Measurements from ENCODE around the gene PDE1C.

DNA sequence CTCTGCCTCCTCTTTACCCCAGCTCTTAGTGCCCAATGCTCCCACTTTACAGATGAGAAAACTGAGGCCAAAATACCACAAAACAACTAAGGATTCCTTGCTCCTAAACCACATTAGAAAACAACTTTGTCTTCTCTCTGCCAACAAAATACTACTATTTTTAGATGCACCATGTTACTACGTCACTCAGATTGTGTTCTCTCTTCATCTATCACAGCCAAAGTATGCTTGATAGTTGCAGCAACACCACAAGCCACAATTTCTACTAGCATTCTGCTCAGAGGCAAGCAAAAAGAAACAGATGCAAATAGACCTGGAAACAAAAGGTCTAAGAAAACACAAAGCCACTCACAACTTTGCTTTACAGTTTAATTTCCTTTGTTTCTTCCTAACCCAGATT, 3.3 kb upstream of the PDE1C start:
- TF ChIP-seq CTCF (IDR thresholded peaks at IDR 0.05; ENCODE audit: low read depth, low read length) (no peak), POLR2A (IDR thresholded peaks at IDR 0.05; ENCODE audit: extremely low read depth, insufficient read length) (no peak)

Measured in NB4 (cell line).